Muscle of leg (tissue), 11 donors: ENCODE results near the gene PRELP. TPM values are rescaled to one million over a fixed set of nuclear protein-coding genes. Genes with fewer than 3 reads are reported as not detected.

ENCODE experiments used
- DNase-seq: peaks from one replicate; pipeline ENCODE4 v3.0.0; 2013
- H3K27ac ChIP-seq: one replicate; pipeline ENCODE4 v1.5.1; 2013; ENCODE audit warnings: mild to moderate bottlenecking, low read length, control low read depth
- H3K27me3 ChIP-seq: one replicate; pipeline ENCODE4 v1.6.1; 2013; ENCODE audit warnings: low read length; ENCODE audit not compliant: control insufficient read depth, insufficient read depth
- H3K36me3 ChIP-seq: one replicate; pipeline ENCODE4 v1.6.1; 2013; ENCODE audit warnings: low read length; ENCODE audit not compliant: control insufficient read depth, insufficient read depth
- H3K4me1 ChIP-seq: one replicate; pipeline ENCODE4 v1.6.1; 2013; ENCODE audit warnings: low read length; ENCODE audit not compliant: control insufficient read depth, insufficient read depth
- H3K4me3 ChIP-seq: one replicate; pipeline ENCODE4 v1.5.1; 2013; ENCODE audit warnings: low read length, control low read depth
- H3K9me3 ChIP-seq: replicated peaks from 2 replicates; pipeline ENCODE4 v1.6.1; 2013; ENCODE audit warnings: low read depth, low read length; ENCODE audit not compliant: control insufficient read depth
- WGBS: methylation state at CpG from one replicate; pipeline ENCODE4 v1.1.5; 2013; ENCODE audit warnings: missing lambda C conversion rate; ENCODE audit not compliant: insufficient coverage; 5-methylcytosine and 5-hydroxymethylcytosine counted together
- polyA plus RNA-seq, 8 donors: library from polyadenylated mRNA; unstranded; fragments of 120-200 nt; gene quantifications; one replicate each; pipeline versions ENCODE4 v1.2.1 to v1.2.3, GENCODE V29; 2013; ENCODE audit warnings: inconsistent platforms in 1 of 8, low replicate concordance in 1 of 8; ENCODE audit not compliant: insufficient read length in 8 of 8, insufficient read depth in 1 of 8
- total RNA-seq: library from RNA; stranded (reverse); fragments of 120-200 nt; gene quantifications from one replicate; pipeline ENCODE4 v1.2.4, GENCODE V29; 2013

PRELP gene
- total and polyA plus RNA-seq, 9 donors = 0.82 to 9.3 (median 2.7) TPM

DNA sequence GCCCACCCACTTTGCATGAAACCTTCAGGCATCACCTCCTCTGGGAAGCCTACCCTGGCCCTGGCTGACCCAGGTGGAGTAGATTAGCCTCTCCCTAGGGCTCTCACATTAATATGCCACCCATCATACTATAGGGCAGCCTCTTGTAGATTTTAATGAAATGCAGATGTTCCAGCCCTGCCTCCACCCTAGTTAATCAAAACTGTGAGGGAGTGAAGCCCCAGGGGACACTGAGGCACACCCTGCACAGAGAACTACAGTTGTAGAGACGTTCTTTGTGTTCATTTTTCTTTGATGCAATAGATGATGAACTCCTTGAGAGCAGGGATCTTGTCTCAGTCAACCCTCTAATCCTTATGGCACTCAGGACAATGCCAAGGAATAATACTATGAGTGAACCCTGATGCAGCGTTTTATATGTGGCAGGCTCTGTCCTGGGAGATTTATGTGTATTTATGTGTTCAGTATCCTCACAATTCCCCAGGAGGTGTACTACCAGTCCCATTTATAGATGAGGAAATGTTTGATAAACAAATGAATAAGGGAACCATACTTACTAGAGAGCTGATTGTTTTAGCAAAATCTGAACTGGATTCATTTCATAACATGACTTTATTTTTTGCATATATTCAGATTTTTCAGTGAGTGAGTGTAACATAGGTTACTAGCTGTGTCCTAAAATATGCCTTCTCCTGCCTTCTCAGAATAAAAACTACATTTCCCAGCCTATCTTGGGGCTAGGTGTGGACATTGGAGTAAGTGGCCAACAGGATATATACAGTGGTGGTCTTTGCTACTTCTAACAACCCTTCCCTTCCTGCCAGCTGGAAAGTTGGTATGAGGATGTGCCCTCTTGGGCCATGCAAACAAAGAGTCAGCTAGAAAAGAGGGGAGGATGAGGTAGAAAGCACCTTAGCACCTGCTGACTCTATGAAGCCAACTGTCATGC lies 23.5 kb upstream of the PRELP start:
- 60% methylated on average over 1 of the region's 2 CpGs for WGBS
- H3K27me3 ChIP-seq = peaks cover 8% of the 10 kb centered on the region
- H3K36me3 ChIP-seq = no peaks in the 10 kb centered on the region
- no peaks in the 10 kb centered on the region for H3K9me3 ChIP-seq
- no peak overlapping the region for H3K4me3 ChIP-seq
- H3K4me1 ChIP-seq = peaks cover 16% of the 10 kb centered on the region
- peak; percentile 43 for DNase-seq
- H3K27ac ChIP-seq = no peak overlapping the region

DNA sequence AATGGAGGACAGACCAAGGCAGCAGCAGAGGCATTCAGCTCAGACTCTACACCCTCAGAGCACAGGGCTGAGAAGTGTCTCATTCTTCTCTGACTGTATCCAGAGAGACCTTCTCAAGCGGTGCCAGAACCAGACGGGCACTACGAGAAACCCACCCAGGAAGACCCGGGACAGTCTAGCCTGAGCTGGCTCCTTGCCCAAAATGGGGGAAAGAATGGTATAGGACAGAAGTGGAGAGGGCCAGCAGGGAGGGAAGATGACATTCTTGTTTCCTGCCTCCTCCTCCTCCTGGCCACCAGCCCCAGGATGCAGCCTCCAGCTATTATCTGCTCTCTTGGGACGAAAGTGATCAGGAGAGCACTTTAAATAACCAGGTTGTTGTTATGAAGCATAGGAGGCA lies 22.6 kb upstream of the PRELP start:
- 87% methylated on average over 3 of the region's 5 CpGs for WGBS
- H3K9me3 ChIP-seq = no peaks in the 10 kb centered on the region
- no peak overlapping the region for H3K27ac ChIP-seq
- H3K4me1 ChIP-seq = peaks cover 16% of the 10 kb centered on the region
- H3K27me3 ChIP-seq = peaks cover 8% of the 10 kb centered on the region
- no peak overlapping the region for H3K4me3 ChIP-seq
- H3K36me3 ChIP-seq = no peaks in the 10 kb centered on the region
- DNase-seq = no peak

DNA sequence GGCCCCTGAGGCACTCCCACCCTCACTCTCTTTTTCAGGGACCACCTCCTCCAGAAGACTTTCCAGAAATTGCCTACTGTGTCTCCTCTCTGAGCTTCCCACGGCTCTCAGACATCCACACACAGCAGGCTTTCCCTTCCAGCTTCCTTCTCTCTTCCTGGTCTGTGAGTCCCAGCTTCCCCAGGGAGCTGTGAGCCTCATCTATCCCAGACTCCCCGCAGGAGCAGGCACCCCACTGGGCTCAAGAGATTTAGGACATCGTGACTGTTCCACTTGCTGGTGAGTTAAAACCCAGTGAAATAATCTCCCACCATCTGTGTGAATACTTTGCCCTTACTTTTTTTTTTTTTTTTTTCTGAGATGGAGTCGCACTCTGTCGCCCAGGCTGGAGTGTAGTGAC lies 22.0 kb upstream of the PRELP start:
- Histone ChIP-seq H3K27ac (no peak overlapping the region), H3K27me3 (peaks cover 6% of the 10 kb centered on the region), H3K9me3 (no peaks in the 10 kb centered on the region), H3K4me3 (no peak overlapping the region), H3K4me1 (peaks cover 10% of the 10 kb centered on the region), H3K36me3 (no peaks in the 10 kb centered on the region)
- 10% methylated on average over 2 of the region's 5 CpGs for WGBS
- DNase-seq = no peak

DNA sequence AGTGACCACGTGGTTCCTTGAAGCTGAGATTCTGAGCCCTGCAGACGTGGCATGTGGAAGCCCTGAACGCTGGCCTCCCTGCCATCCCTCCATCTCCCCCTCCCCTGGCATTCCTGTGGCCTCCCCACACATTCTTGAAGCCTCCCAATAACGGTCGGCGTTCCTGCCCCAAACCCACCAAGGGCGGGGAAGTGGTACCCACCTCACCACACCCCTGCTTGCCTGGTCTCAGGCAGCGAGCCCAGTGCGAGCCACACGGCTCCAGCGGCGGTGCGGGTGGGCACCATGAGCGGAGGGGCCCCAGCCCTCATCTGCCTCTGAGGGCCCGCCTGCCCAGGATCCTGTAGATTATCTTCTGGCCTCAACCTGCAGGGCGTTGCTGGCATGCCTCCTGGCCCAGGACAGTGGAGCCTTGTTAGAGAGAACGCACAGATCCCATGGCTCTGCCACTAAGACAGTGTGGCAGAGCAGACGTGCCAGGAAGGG lies 20.6 kb upstream of the PRELP start:
- Histone ChIP-seq H3K9me3 (no peaks in the 10 kb centered on the region), H3K27me3 (peaks cover 5% of the 10 kb centered on the region)

DNA sequence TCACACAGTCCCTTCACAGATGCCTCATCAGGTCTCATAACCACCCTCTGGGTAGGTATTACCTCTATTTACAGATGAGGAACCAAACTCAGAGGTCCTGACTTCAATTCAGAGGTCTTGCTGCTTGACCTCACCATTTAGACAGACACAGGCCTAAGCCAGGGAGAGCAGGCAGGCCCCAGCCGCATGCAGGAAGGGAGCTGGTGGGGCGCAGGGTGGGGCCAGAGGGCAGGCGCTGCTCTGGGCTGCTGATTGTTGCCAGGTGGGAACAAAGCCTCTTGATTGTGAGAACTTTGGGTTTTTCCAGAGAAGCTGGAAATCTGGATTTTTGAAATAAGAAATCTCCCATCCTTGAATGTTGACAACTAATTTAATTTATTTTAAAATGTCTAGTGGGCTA lies 19.9 kb upstream of the PRELP start:
- Histone ChIP-seq H3K4me1 (peaks cover 8% of the 10 kb centered on the region), H3K9me3 (no peaks in the 10 kb centered on the region), H3K27ac (no peak overlapping the region), H3K4me3 (no peak overlapping the region), H3K27me3 (peaks cover 5% of the 10 kb centered on the region), H3K36me3 (no peaks in the 10 kb centered on the region)
- WGBS = 80% methylated on average over 1 of the region's 3 CpGs
- no peak for DNase-seq

More for the DNA sequence above, 20.6 kb upstream of the PRELP start:
- Histone ChIP-seq H3K36me3 (no peaks in the 10 kb centered on the region), H3K4me3 (no peak overlapping the region), H3K27ac (no peak overlapping the region), H3K4me1 (peaks cover 10% of the 10 kb centered on the region)
- no peak for DNase-seq
- 76% methylated on average over 18 of the region's 18 CpGs for whole genome bisulfite sequencing

DNA sequence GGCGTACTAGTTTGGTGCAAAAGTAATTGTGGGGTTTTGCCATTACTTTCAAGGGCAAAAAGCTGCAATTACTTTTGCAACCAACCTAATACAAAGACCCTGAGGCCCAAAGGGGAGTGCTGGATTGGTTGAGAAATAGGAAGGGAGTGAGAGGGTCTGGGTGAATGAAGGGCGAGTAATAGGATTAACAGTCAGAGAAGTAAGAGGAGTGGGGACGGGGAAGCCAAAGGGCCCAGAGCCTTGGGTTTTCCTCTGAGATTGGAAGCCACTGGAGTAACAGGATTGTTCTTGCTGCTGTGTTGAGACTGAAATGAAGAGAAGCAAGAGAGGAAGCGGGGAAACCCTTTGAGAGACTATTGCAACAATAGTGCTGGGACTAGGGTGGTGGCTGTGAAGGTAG lies 19.0 kb upstream of the PRELP start:
- Histone ChIP-seq H3K4me3 (no peak overlapping the region), H3K36me3 (no peaks in the 10 kb centered on the region), H3K27ac (no peak overlapping the region), H3K9me3 (no peaks in the 10 kb centered on the region), H3K27me3 (peaks cover 5% of the 10 kb centered on the region), H3K4me1 (peaks cover 8% of the 10 kb centered on the region)
- WGBS = 98% methylated on average over 3 of the region's 4 CpGs
- no peak for DNase-seq

DNA sequence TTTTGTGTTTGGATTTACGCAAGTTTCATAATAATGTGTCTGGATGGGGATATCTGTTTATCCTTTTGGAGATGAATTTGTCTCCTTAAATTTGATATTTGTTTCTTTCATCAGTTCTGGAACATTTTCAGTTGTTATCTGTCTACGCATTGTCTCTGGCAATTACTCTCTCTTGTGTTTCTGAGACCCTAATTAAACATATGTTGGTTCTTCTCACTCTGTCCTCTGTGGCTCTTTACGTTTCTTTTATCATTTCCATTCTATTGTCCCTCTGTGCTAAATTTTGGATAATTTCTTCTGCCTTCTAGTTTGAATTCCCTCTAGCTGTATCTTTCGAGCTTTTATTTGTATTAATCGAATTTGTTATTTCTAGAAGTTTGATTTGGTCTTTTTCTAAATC lies 17.5 kb upstream of the PRELP start:
- Histone ChIP-seq H3K27me3 (peaks cover 2% of the 10 kb centered on the region), H3K9me3 (no peaks in the 10 kb centered on the region), H3K27ac (no peak overlapping the region), H3K36me3 (no peaks in the 10 kb centered on the region), H3K4me3 (no peak overlapping the region), H3K4me1 (peaks cover 4% of the 10 kb centered on the region)
- no peak for DNase-seq
- WGBS = no CpG with 5 or more reads among the region's 5 CpGs

DNA sequence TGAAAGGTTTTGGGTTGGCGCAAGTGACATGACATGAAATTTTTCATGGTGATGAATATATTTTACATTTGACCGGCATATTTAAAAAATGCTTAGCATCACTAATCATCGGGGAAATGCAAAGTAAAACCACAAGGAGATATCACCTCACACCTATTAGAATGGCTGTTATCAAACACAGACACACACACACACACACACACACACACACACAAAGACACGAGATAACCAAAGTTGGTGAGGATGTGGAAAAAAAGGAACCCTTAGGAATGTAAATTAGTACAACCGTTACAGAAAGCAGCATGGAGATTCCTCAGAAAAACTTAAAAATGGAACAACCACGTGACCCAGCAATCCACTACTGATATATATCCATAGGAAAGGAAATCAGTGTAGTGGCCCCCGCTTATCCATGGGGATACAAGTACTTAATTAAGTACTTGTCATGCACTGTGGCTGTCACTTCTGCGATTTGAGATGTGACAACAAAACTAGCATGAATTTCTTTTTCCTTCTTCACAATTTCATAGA lies 15.9 kb upstream of the PRELP start:
- WGBS = no CpG with 5 or more reads among the region's 8 CpGs
- no peaks in the 10 kb centered on the region for H3K9me3 ChIP-seq

DNA sequence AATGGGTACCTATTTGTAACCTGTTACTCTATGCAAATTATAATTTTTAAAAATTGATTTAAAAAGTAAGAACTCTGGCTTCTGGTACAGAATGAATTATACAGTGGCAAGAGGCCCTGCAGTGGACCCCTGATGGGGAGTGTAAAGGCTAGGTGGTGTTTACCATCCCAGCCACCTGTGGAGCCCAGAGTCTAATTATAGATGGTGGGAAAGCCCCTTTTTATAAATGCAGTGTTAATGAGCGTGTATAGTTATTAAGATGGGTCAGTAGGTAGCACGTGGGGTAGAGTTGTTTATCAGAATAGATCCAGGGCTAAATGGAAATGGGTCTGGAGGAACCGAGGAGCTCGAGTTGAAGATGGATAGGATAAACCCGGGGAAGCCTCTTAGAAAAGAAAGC lies 13.9 kb upstream of the PRELP start:
- Histone ChIP-seq H3K9me3 (no peaks in the 10 kb centered on the region), H3K36me3 (no peaks in the 10 kb centered on the region), H3K27me3 (no peaks in the 10 kb centered on the region), H3K27ac (no peak overlapping the region), H3K4me3 (no peak overlapping the region), H3K4me1 (peaks cover 34% of the 10 kb centered on the region)
- no peak for DNase-seq
- 47% methylated on average over 5 of the region's 5 CpGs for WGBS

More for the DNA sequence above, 15.9 kb upstream of the PRELP start:
- no peaks in the 10 kb centered on the region for H3K36me3 ChIP-seq
- peaks cover 15% of the 10 kb centered on the region for H3K4me1 ChIP-seq
- H3K27me3 ChIP-seq = no peaks in the 10 kb centered on the region
- no peak for DNase-seq
- H3K4me3 ChIP-seq = no peak overlapping the region
- no peak overlapping the region for H3K27ac ChIP-seq

DNA sequence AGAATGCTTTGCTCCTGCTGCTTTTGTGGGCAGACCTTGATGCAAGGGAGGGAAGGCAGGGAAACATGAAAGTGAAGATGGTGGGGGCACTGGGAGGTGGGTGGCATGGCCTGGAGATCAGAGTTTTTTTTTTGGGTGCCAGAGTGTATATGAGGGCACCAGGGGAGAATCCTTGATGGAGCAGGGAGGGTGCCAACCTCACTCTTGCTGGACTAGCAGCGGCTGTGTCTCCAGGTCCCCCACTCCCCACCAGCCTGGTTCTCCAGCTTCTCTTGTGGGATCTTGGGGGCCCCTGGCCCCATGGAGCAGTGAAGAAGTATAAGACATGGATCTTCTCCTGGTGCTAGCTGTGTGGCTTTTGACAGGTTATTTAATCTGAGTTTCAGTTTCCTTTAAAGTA lies 13.5 kb upstream of the PRELP start:
- WGBS = no CpG with 5 or more reads among the region's 1 CpG
- H3K36me3 ChIP-seq = no peaks in the 10 kb centered on the region
- H3K9me3 ChIP-seq = no peaks in the 10 kb centered on the region
- no peaks in the 10 kb centered on the region for H3K27me3 ChIP-seq
- H3K27ac ChIP-seq = no peak overlapping the region
- peaks cover 38% of the 10 kb centered on the region for H3K4me1 ChIP-seq
- H3K4me3 ChIP-seq = no peak overlapping the region
- DNase-seq = no peak
